ENCODE measurements around the gene SLC16A1.
A peak's percentile ranks its signal among the peaks of the same experiment; 100 is the strongest.
"Not testable (repeated sequence)": the region's sequence is repeated elsewhere in the genome, so short reads cannot be mapped to it uniquely, and the experiment has no call there.

Gene SLC16A1

DNA sequence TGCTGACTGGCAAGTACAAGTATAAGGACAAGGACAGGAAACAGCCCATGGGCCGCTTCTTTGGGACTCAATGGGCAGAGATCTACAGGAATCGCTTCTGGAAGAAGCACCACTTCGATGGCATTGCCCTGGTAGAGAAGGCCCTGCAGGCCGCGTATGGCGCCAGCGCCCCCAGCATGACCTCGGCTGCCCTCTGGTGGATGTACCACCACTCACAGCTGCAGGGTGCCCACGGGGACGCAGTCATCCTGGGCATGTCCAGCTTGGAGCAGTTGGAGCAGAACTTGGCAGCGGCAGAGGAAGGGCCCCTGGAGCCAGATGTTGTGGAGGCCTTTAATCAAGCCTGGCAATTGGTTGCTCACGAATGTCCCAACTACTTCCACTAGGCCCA is 32.0 kb downstream of the SLC16A1 start:
- DNase-seq (ENCODE audit: low spot score), result no peak

- DNase-seq (ENCODE audit: low spot score), result no peak
Measured at GRCh38 chr1:112923234-112923958, 32.6 kb downstream of the SLC16A1 start.

GRCh38 chr1:112911506-112912220 is 44.3 kb downstream of the SLC16A1 start:
- DNase-seq (ENCODE audit: low spot score), result no peak

GRCh38 chr1:112909847-112910246 is 46.1 kb downstream of the SLC16A1 start:
- no peak for DNase-seq (ENCODE audit: low spot score)

DNA sequence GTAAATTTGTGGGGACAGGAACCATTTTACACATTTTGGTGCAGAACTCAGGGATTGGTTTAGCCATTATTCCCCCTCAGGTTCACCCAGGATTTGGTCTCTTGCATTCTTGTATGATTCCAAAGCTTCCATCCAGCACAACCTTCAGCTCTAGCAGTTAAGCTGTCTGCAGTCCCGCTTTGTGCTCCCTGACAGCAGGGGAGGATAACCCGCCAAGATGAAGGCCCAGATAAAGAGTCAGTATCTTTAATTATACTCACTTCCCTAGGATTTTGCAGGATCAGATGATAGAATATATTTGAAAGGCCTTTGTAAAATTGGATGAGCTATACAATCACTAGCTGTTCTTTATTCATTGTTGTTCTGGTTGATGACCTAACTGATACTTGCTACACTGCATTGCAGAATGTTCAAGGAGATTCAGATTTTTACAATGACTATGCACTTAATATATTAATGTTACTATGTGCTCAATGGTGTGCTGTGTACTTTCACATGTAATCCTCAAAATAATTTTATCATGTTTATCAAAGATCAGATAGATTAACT is 49.8 kb downstream of the SLC16A1 start:
- DNase-seq (ENCODE audit: low spot score), result peak; percentile 49

GRCh38 chr1:112905395-112906149 is 50.4 kb downstream of the SLC16A1 start:
- DNase-seq (ENCODE audit: low spot score), result peak; percentile 26

GRCh38 chr1:112904831-112905261 is 51.1 kb downstream of the SLC16A1 start:
- DNase-seq (ENCODE audit: low spot score), result no peak

GRCh38 chr1:112904071-112904830 is 51.7 kb downstream of the SLC16A1 start:
- no peak for DNase-seq (ENCODE audit: low spot score)

- DNase-seq (ENCODE audit: low spot score), result no peak
Measured at GRCh38 chr1:112902221-112902620, 53.8 kb downstream of the SLC16A1 start.

DNA sequence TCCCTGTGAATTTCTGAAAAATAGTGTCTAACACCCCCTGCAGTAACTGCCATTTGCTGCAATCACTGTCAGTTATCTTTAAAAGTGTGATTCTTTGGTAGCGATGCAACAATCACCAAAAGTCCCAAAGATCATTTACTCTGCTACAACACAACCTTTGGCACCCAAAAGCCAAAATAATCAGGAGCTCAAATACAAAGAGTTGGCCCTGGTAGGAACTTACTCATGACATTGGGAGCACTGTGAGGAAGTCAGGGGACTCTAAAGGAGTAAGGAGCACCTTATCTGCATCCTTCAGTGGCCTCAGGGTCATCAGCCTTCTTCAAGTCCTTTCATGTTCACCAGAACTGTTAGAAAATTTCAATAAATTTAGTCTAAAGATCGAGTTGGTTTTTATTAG is 54.6 kb downstream of the SLC16A1 start:
- no peak for DNase-seq (ENCODE audit: low spot score)

GRCh38 chr1:112896783-112897182 is 59.2 kb downstream of the SLC16A1 start:
- no peak for DNase-seq (ENCODE audit: low spot score)

DNA sequence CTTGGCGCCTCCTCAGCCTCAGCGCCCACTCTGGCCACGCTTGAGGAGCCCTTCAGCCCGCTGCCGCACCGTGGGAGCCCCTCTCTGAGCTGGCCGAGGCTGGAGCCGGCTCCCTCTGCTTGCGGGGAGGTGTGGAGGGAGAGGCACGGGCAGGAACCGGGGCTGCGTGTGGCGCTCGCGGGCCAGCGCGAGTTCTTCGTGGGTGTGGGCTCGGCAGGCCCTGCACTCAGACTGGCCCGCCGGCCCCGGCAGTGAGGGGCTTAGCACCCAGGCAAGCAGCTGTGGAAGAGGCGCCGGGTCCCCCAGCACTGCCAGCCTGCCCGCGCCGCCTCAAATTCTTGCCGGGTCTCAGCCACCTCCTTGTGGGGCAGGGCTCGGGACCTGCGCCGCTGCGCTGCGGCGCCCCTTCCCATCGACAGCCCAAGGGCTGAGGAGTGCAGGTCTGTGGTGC is 61.4 kb downstream of the SLC16A1 start:
- no peak for DNase-seq (ENCODE audit: low spot score)

DNA sequence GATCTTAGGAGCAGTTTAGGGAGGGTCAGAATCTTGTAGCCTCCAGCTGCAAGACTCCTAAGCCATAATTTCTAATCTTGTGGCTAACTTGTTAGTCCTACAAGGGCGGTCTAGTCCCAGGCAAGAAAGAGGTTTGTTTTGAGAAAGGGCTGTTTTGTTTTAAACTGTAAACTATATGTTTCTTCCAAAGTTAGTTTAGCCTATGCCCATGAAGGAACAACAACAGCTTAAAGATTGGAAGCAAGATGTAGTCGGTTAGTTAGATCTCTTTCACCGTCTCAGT is 62.0 kb downstream of the SLC16A1 start:
- no peak for DNase-seq (ENCODE audit: low spot score)

- no peak for DNase-seq (ENCODE audit: low spot score)
Measured at GRCh38 chr1:112893288-112894009, 62.5 kb downstream of the SLC16A1 start.

- DNase-seq (ENCODE audit: low spot score), result not testable (repeated sequence)
Measured at GRCh38 chr1:112889906-112890305, 66.1 kb downstream of the SLC16A1 start.

- no peak for DNase-seq (ENCODE audit: low spot score)
Measured at GRCh38 chr1:112889052-112889768, 66.8 kb downstream of the SLC16A1 start.

DNA sequence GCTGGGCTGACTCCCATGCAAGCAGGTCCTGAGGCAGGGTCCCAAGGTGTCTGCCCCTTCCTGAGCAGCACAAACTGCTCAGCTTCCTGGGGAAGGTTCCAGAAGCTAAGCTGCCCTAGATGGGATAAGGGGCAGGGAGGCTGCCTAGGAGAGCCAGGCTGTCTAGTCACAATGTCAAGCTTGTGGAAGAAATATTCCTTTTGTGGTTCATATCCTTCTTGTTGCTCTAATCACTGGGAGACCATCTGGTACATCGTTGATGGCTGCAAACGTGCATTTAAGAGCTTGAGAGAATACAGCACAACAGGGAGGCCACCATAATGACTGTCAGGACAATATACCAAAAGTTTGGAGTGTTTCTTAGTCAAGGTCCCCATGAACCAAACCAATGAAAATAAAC is 67.4 kb downstream of the SLC16A1 start:
- no peak for DNase-seq (ENCODE audit: low spot score)

DNA sequence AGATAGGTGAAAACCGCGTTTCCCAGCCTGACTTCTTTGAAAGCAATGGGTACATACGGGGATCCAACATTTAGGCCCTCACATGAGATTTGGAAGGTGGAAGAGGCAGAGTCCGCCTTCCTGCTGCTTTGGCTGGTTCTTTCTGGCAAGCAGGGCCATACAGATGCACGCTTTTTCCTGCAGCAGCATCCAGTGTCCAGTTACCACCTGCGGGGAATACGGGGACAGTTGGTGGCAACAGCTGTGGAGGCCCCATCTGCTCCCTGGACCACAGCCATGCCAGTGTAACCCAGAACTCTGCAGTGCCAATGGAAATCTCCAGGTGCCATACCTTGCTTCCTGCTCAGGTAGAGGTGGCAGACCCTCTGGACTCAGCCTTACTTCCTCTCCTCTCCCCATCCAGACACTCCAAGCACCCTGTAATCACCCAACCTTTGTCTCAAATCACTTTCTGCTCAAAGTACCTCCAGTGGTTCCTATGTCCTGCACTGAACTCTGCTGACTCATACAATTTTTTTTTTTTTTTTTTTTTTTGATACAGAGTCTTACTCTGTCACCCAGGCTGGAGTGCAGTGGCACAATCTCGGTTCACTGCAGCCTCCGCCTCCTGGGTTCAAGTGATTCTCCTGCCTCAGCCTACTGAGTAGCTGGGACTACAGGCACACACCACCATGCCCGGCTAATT is 68.3 kb downstream of the SLC16A1 start:
- no peak for DNase-seq (ENCODE audit: low spot score)

DNA sequence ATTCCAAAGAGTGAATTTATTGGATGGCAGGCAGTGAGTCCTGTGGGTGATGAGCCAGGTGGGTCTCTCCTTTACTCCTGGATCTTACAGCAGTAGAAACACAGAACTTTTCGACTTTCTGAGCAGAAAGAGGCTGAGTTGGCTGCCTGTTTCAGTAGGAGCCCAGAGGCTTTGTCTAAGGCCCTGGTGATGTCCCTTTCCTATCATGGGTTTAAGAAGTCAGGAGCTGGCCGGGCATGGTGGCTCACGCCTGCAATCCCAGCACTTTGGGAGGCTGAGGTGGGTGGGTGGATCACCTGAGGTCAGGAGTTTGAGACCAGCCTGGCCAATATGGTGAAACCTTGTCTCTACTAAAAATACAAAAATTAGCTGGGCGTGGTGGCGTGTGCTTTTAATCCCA is 71.0 kb downstream of the SLC16A1 start:
- not testable (repeated sequence) for DNase-seq (ENCODE audit: low spot score)

DNA sequence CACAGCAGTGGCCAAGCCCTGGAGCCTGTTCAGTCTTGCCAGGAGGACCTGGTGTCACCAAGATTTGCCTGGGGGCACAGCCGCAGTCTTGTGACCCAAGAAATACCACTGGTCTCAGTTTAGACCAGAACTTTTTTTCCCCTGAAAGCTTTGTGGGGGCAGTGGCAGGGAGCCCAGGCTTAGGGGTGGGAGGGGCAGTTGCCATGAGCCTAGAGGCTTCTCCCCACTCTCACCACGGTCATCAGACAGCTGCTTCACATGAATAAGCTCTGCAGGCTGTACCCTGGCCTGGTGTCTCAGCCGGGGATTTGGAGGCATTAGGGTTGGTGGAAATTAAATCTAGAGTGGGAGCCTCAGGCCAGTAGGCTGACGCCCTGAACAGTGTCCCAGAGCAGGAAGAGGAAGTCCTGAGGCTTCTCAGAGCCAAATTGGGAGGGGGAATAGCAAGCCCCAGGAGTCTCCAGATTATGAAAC is 73.7 kb downstream of the SLC16A1 start:
- peak; percentile 13 for DNase-seq (ENCODE audit: low spot score)

Data from pons (tissue), 1 donor.